RWPE2 (cell line): ENCODE measurements around the gene HMGA1.
"Not testable (repeated sequence)": the region's sequence is repeated elsewhere in the genome, so short reads cannot be mapped to it uniquely, and the experiment has no call there.

ENCODE experiments used
- ATAC-seq: fragments of 200-7000 bp; cut with Tn5 transposase; 3 replicates; pipeline ENCODE4 v1.9.1; 2021; ENCODE audit warnings: low read depth
- DNase-seq: peaks from one replicate; pipeline ENCODE4 v3.0.0-alpha.2; 2020; ENCODE audit warnings: low spot score
- H3K27ac ChIP-seq: fragments of 450-650 bp; 2 replicates; pipeline ENCODE4 v1.5.1; 2017; ENCODE audit warnings: mild to moderate bottlenecking; ENCODE audit not compliant: poor library complexity, severe bottlenecking
- H3K27me3 ChIP-seq: fragments of 250-450 bp; sonication (Bioruptor Pico); 2 replicates; pipeline ENCODE4 v1.5.1; 2021; ENCODE audit warnings: mild to moderate bottlenecking, moderate library complexity; ENCODE audit not compliant: insufficient read depth, poor library complexity, severe bottlenecking
- H3K36me3 ChIP-seq: fragments of 250-450 bp; sonication (Bioruptor Pico); 2 replicates; pipeline ENCODE4 v1.5.1; 2020; ENCODE audit warnings: low read depth, mild to moderate bottlenecking, moderate library complexity
- H3K4me1 ChIP-seq: fragments of 250-450 bp; sonication (Bioruptor Pico); 2 replicates; pipeline ENCODE4 v1.5.1; 2021; ENCODE audit warnings: mild to moderate bottlenecking, moderate library complexity; ENCODE audit not compliant: insufficient read depth, poor library complexity, severe bottlenecking
- H3K4me3 ChIP-seq: fragments of 250-450 bp; sonication (Bioruptor Pico); 2 replicates; pipeline ENCODE4 v1.5.1; 2021; ENCODE audit warnings: mild to moderate bottlenecking, moderate library complexity; ENCODE audit not compliant: severe bottlenecking
- H3K9me3 ChIP-seq: fragments of 250-450 bp; sonication (Bioruptor Pico); 2 replicates; pipeline ENCODE4 v1.5.1; 2021; ENCODE audit warnings: mild to moderate bottlenecking, moderate library complexity; ENCODE audit not compliant: severe bottlenecking
- CTCF ChIP-seq: fragments of 450-650 bp; IDR thresholded peaks from one replicate; pipeline ENCODE4 v1.5.1; 2017; ENCODE audit warnings: mild to moderate bottlenecking, moderate library complexity; ENCODE audit not compliant: poor library complexity, severe bottlenecking

Gene HMGA1

GRCh38 chr6:34267746-34268145 lies 31.1 kb downstream of the HMGA1 start:
- DNase-seq (no peak), ATAC-seq (no peak)
- TF ChIP-seq CTCF: no peak
- H3K36me3 ChIP-seq: no peaks in the 10 kb centered on the region
- H3K9me3 ChIP-seq: no peaks in the 10 kb centered on the region
- H3K4me3 ChIP-seq: no peak overlapping the region
- H3K27me3 ChIP-seq: no peaks in the 10 kb centered on the region
- H3K4me1 ChIP-seq: no peaks in the 10 kb centered on the region
- H3K27ac ChIP-seq: no peak overlapping the region

DNA sequence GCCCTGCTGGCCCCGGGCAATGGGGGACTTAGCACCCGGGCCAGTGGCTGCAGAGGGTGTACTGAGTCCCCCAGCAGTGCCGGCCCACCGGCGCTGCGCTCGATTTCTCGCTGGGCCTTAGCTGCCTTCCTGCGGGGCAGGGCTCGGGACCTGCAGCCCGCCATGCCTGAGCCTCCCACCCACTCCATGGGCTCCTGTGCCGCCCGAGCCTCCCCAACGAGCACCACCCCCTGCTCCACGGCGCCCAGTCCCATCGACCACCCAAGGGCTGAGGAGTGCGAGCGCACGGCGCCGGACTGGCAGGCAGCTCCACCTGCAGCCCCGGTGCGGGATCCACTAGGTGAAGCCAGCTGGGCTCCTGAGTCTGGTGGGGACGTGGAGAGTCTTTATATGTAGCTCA lies 32.5 kb downstream of the HMGA1 start:
- not testable (repeated sequence) for H3K4me3 ChIP-seq, H3K27me3 ChIP-seq, ATAC-seq, DNase-seq, H3K4me1 ChIP-seq, H3K36me3 ChIP-seq, H3K9me3 ChIP-seq, H3K27ac ChIP-seq

- ATAC-seq, H3K9me3 ChIP-seq, H3K27me3 ChIP-seq, H3K27ac ChIP-seq, DNase-seq, H3K4me3 ChIP-seq, H3K4me1 ChIP-seq, H3K36me3 ChIP-seq: not testable (repeated sequence)
Measured at GRCh38 chr6:34269658-34270341, 33.1 kb downstream of the HMGA1 start.

- no peak for DNase-seq
Measured at GRCh38 chr6:34272013-34272926, 35.6 kb downstream of the HMGA1 start.

GRCh38 chr6:34273242-34273805 lies 36.7 kb downstream of the HMGA1 start:
- TF ChIP-seq CTCF: no peak
- Histone ChIP-seq H3K9me3 (no peaks in the 10 kb centered on the region), H3K4me3 (no peak overlapping the region), H3K27ac (no peak overlapping the region), H3K27me3 (no peaks in the 10 kb centered on the region), H3K36me3 (no peaks in the 10 kb centered on the region), H3K4me1 (no peaks in the 10 kb centered on the region)
- ATAC-seq: no peak
- no peak for DNase-seq

More at GRCh38 chr6:34272013-34272926, 35.6 kb downstream of the HMGA1 start:
- H3K27ac ChIP-seq: no peak overlapping the region
- no peak for ATAC-seq
- no peaks in the 10 kb centered on the region for H3K27me3 ChIP-seq
- no peak overlapping the region for H3K4me3 ChIP-seq
- no peaks in the 10 kb centered on the region for H3K4me1 ChIP-seq
- H3K36me3 ChIP-seq: no peaks in the 10 kb centered on the region
- no peaks in the 10 kb centered on the region for H3K9me3 ChIP-seq
- TF ChIP-seq CTCF: no peak
